GM12878 (cell line): ENCODE measurements around the gene RPSA. TPM values are rescaled to one million over a fixed set of nuclear protein-coding genes. Genes with fewer than 3 reads are reported as not detected.

Experiments used
- ATAC-seq: fragments of 200-7000 bp; cut with Tn5 transposase; 3 replicates; pipeline ENCODE4 v1.9.1; 2020; ENCODE audit warnings: mild to moderate bottlenecking, moderate library complexity
- BruUV-seq: library from RNA; stranded (reverse); fragments of 400-500 nt; replicated peaks from 2 replicates; lab custom pipeline; 2021; lab: Mats Ljungman, UMichigan
- CTCF ChIA-PET: fragments of 300-600 bp; sonication (Branson Sonifier 250); formaldehyde crosslinking; extraction: SDS; loops from one replicate; lab custom pipeline; 2021; ENCODE audit warnings: inconsistent platforms; lab: Yijun Ruan, JAX
- POLR2A ChIA-PET: fragments of 350-600 bp; formaldehyde crosslinking; extraction: SDS; loops from one replicate; lab custom pipeline; 2021; ENCODE audit warnings: inconsistent platforms; lab: Charles Lee
- RAD21 ChIA-PET: fragments of 300-600 bp; sonication (Branson Sonifier 250); formaldehyde crosslinking; loops from one replicate; lab custom pipeline; 2023; ENCODE audit warnings: antibody characterized with exemption; ENCODE audit not compliant: unreplicated experiment; lab: Charles Lee
- SMC1A ChIA-PET: fragments of 300-600 bp; sonication (Branson Sonifier 250); formaldehyde crosslinking; loops from one replicate; lab custom pipeline; 2023; ENCODE audit not compliant: unreplicated experiment, uncharacterized antibody; lab: Charles Lee
- DNase-seq: peaks from one replicate; pipeline ENCODE4 v3.0.0-alpha.2; 2011; ENCODE audit warnings: low read depth, low spot score
- FAIRE-seq: peaks from 3 replicates; lab custom pipeline; 2011; peaks lifted over from hg19 to GRCh38; lab: Jason Lieb, UNC
- H2AFZ ChIP-seq: 2 replicates; pipeline ENCODE4 v1.6.0; 2011; ENCODE audit warnings: low read depth, low read length, control low read depth; ENCODE audit not compliant: control insufficient read depth
- H3K27ac ChIP-seq: 2 replicates; pipeline ENCODE4 v1.5.1; 2011; ENCODE audit warnings: control low read depth; ENCODE audit not compliant: control insufficient read depth, insufficient read depth
- H3K27me3 ChIP-seq, 2 experiments: replicated peaks in 1 of 2; 2 replicates each; pipeline versions ENCODE4 v1.6.0 to v1.6.1; 2011; ENCODE audit warnings: low read length in 1 of 2; ENCODE audit not compliant: control insufficient read depth in 2 of 2, insufficient read depth in 2 of 2
- H3K36me3 ChIP-seq, 2 experiments: 2 replicates each; pipeline ENCODE4 v1.5.1; 2011; ENCODE audit warnings: low read length in 1 of 2; ENCODE audit not compliant: control insufficient read depth in 2 of 2, insufficient read depth in 2 of 2
- H3K4me1 ChIP-seq: 2 replicates; pipeline ENCODE4 v1.6.1; 2011; ENCODE audit warnings: mild to moderate bottlenecking, low read length, moderate library complexity, mixed read lengths; ENCODE audit not compliant: control insufficient read depth, insufficient read depth
- H3K4me2 ChIP-seq: 2 replicates; pipeline ENCODE4 v1.6.0; 2011; ENCODE audit warnings: control low read depth; ENCODE audit not compliant: control insufficient read depth, insufficient read depth
- H3K4me3 ChIP-seq: fragments of 200-600 bp; sonication (generic); 2 replicates; pipeline ENCODE4 v1.5.1; 2016
- H3K79me2 ChIP-seq: 2 replicates; pipeline ENCODE4 v1.6.0; 2011; ENCODE audit warnings: low read length; ENCODE audit not compliant: control insufficient read depth, insufficient read depth
- H3K9ac ChIP-seq: 2 replicates; pipeline ENCODE4 v1.8.0; 2011; ENCODE audit warnings: low read length, control low read depth, mixed read lengths; ENCODE audit not compliant: control insufficient read depth, insufficient read depth
- H3K9me3 ChIP-seq: replicated peaks from 3 replicates; pipeline ENCODE4 v1.5.1; 2011; ENCODE audit warnings: mild to moderate bottlenecking, low read length; ENCODE audit not compliant: control insufficient read depth, insufficient read depth
- H4K20me1 ChIP-seq: 2 replicates; pipeline ENCODE4 v1.6.0; 2011; ENCODE audit not compliant: control insufficient read depth, insufficient read depth
- ASH2L ChIP-seq: fragments of 300-600, 200-600 bp; sonication (generic); IDR thresholded peaks from 2 replicates; pipeline ENCODE4 v1.6.1; 2017; ENCODE audit warnings: low read depth, mild to moderate bottlenecking, borderline replicate concordance
- BMI1 ChIP-seq: fragments of 450-650 bp; IDR thresholded peaks from 2 replicates; pipeline ENCODE4 v1.6.1; 2016; ENCODE audit warnings: mild to moderate bottlenecking, moderate library complexity, borderline replicate concordance
- EED ChIP-seq: sonication (generic); IDR thresholded peaks from 2 replicates; pipeline ENCODE4 v1.6.1; 2016; ENCODE audit warnings: antibody characterized with exemption, low read depth
- KAT2A ChIP-seq: conservative IDR thresholded peaks from 2 replicates; pipeline ENCODE4 v1.6.1; 2011; ENCODE audit warnings: low read depth, low read length; ENCODE audit not compliant: control insufficient read depth
- RAD51 ChIP-seq: fragments of 450-650 bp; IDR thresholded peaks from 2 replicates; pipeline ENCODE4 v1.6.1; 2016; ENCODE audit warnings: moderate library complexity, mild to moderate bottlenecking, inconsistent platforms
- RB1 ChIP-seq: fragments of 450-650 bp; formaldehyde crosslinking; IDR thresholded peaks from 2 replicates; pipeline ENCODE4 v1.6.1; 2017; ENCODE audit warnings: mild to moderate bottlenecking, borderline replicate concordance
- RBBP5 ChIP-seq: fragments of 200-600 bp; sonication (generic); conservative IDR thresholded peaks from 2 replicates; pipeline ENCODE4 v1.6.1; 2016
- RUNX3 ChIP-seq: IDR thresholded peaks from 2 replicates; pipeline ENCODE4 v1.6.1; 2012; ENCODE audit warnings: low read length, inconsistent platforms
- STAT1 ChIP-seq: fragments of 450-650 bp; conservative IDR thresholded peaks from 2 replicates; pipeline ENCODE4 v1.6.1; 2014; ENCODE audit warnings: antibody characterized with exemption, mild to moderate bottlenecking
- WGBS: methylation state at CpG from one replicate; pipeline ENCODE4 v1.1.6; 2016; ENCODE audit warnings: low lambda C conversion rate; ENCODE audit not compliant: insufficient replicate concordance, insufficient coverage; ENCODE audit errors: missing lambda C conversion rate; 5-methylcytosine and 5-hydroxymethylcytosine counted together
- in situ Hi-C: fragments of 300-500 bp; cut with MboI; formaldehyde crosslinking; loops from 9 replicates; pipeline ENCODE4 v1.14.3; 2018; ENCODE audit warnings: mixed read lengths
- intact Hi-C: fragments of 100-400 bp; cut with micrococcal nuclease; formaldehyde crosslinking; loops from one replicate; pipeline ENCODE4 v1.14.2; 2022; ENCODE audit not compliant: unreplicated experiment
- polyA plus RNA-seq, 11 experiments: library from polyadenylated mRNA; depleted of rRNA in 4 of 11; unstranded in 6 of 11; stranded (reverse) in 5 of 11; fragments of >200 nt; fragmentation: Nextera tagmentation in 4 of 11; fragmentation: Illumina TruSeq in 1 of 11; extraction: Ambion mirVana in 4 of 11; extraction: Trizol in 1 of 11; gene quantifications; 1 replicate in 1 of 11; 2 replicates in 10 of 11; pipeline versions ENCODE4 v1.2.1 to v1.2.3, GENCODE V29; 2011 to 2016; ENCODE audit warnings: inconsistent platforms in 2 of 11, missing spikeins in 2 of 11, low read depth in 1 of 11
- total RNA-seq, 4 experiments: library from RNA; depleted of rRNA in 3 of 4; stranded (reverse); fragments of >200 nt in 3 of 4; fragmentation: Illumina TruSeq in 1 of 4; extraction: Trizol in 1 of 4; gene quantifications; 2 replicates each; pipeline versions ENCODE4 v1.2.1 to v1.2.3, GENCODE V29; 2013 to 2021
- TF ChIP-seq, protein P1 (sequence below): IDR thresholded peaks from 2 replicates; pipeline ENCODE4 v1.6.1; 2012; ENCODE audit warnings: low read depth, low read length, improper control_type of control experiment
- TF ChIP-seq, protein P2 (sequence below): IDR thresholded peaks from 2 replicates; pipeline ENCODE4 v1.6.1; 2012; ENCODE audit warnings: low read depth, low read length, improper control_type of control experiment
- TF ChIP-seq, protein P3 (sequence below): fragments of 450-650 bp; formaldehyde crosslinking; IDR thresholded peaks from 2 replicates; pipeline ENCODE4 v1.4.0; 2020; ENCODE audit warnings: mild to moderate bottlenecking, moderate library complexity
- TF ChIP-seq, protein P4 (sequence below): IDR thresholded peaks from 2 replicates; pipeline ENCODE4 v1.6.1; 2012; ENCODE audit warnings: mild to moderate bottlenecking, low read depth, low read length
- TF ChIP-seq, protein P5 (sequence below): IDR thresholded peaks from 2 replicates; pipeline ENCODE4 v1.6.1; 2011; ENCODE audit warnings: borderline replicate concordance, low read depth, mild to moderate bottlenecking, moderate library complexity, low read length; ENCODE audit not compliant: insufficient read depth, poor library complexity, severe bottlenecking

The RPSA gene
- total and polyA plus RNA-seq, 10 of the 15 experiments (the other 5 are each of a cell fraction or from before 2014, with no cell fraction given): 1,012 to 5,036 (median 3,460) TPM

DNA sequence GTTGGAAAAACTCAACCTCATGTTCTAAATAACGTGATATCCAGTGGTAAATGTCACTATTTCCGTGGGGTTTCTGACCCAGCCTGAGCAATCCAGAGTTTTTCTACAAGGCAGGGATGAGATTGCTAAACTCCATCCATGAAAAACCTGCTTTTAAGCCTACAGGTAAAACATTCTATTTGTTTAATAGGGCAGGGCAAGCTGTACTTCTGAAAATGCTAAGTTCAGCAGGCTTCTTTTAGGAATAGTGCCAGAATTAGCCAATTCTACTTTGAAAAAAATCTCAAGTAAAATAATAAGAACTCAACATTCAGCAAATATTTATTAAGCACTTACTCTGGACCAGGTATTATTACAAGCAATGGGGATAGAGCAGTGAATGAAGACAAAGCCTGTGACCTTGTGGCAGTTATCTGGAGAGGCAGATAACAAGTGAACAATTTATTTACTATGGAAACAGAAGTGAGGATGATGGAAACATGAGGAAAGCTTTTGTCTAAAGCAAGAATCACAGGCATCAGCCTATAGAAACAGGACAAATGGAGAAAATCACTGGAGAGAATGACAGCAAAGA, 13.3 kb downstream of the RPSA start:
- no peak overlapping the region for H2AFZ ChIP-seq
- ChIA-PET SMC1A (no interaction called here), RAD21 (no interaction called here), POLR2A (no interaction called here), CTCF (no interaction called here)
- 84% methylated on average over 2 of the region's 2 CpGs for WGBS
- intact Hi-C loops: no loop called here
- H3K27me3 ChIP-seq: no peaks in the 10 kb centered on the region
- no peaks in the 10 kb centered on the region for H4K20me1 ChIP-seq
- H3K27ac ChIP-seq: no peak overlapping the region
- DNase-seq (no peak), FAIRE-seq (no peak), ATAC-seq (no peak)
- no peak overlapping the region for H3K4me2 ChIP-seq
- H3K9me3 ChIP-seq: no peaks in the 10 kb centered on the region
- H3K4me1 ChIP-seq: no peaks in the 10 kb centered on the region
- BruUV-seq: no TSS peak
- in situ Hi-C loops: no loop called here
- no peaks in the 10 kb centered on the region; a peak in 1 of 4 replicates for H3K36me3 ChIP-seq
- H3K9ac ChIP-seq: no peak overlapping the region
- H3K79me2 ChIP-seq: no peaks in the 10 kb centered on the region
- no peak overlapping the region for H3K4me3 ChIP-seq
- no peak for TF ChIP-seq STAT1
- TF ChIP-seq, protein P1, sequence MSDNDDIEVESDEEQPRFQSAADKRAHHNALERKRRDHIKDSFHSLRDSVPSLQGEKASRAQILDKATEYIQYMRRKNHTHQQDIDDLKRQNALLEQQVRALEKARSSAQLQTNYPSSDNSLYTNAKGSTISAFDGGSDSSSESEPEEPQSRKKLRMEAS: no peak
- TF ChIP-seq RB1: no peak
- TF ChIP-seq, protein P2, sequence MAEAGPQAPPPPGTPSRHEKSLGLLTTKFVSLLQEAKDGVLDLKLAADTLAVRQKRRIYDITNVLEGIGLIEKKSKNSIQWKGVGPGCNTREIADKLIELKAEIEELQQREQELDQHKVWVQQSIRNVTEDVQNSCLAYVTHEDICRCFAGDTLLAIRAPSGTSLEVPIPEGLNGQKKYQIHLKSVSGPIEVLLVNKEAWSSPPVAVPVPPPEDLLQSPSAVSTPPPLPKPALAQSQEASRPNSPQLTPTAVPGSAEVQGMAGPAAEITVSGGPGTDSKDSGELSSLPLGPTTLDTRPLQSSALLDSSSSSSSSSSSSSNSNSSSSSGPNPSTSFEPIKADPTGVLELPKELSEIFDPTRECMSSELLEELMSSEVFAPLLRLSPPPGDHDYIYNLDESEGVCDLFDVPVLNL: no peak
- no peak for TF ChIP-seq ASH2L
- no peak for TF ChIP-seq RAD51
- TF ChIP-seq, protein P3, sequence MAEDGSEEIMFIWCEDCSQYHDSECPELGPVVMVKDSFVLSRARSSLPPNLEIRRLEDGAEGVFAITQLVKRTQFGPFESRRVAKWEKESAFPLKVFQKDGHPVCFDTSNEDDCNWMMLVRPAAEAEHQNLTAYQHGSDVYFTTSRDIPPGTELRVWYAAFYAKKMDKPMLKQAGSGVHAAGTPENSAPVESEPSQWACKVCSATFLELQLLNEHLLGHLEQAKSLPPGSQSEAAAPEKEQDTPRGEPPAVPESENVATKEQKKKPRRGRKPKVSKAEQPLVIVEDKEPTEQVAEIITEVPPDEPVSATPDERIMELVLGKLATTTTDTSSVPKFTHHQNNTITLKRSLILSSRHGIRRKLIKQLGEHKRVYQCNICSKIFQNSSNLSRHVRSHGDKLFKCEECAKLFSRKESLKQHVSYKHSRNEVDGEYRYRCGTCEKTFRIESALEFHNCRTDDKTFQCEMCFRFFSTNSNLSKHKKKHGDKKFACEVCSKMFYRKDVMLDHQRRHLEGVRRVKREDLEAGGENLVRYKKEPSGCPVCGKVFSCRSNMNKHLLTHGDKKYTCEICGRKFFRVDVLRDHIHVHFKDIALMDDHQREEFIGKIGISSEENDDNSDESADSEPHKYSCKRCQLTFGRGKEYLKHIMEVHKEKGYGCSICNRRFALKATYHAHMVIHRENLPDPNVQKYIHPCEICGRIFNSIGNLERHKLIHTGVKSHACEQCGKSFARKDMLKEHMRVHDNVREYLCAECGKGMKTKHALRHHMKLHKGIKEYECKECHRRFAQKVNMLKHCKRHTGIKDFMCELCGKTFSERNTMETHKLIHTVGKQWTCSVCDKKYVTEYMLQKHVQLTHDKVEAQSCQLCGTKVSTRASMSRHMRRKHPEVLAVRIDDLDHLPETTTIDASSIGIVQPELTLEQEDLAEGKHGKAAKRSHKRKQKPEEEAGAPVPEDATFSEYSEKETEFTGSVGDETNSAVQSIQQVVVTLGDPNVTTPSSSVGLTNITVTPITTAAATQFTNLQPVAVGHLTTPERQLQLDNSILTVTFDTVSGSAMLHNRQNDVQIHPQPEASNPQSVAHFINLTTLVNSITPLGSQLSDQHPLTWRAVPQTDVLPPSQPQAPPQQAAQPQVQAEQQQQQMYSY: no peak
- TF ChIP-seq RUNX3: no peak
- TF ChIP-seq BMI1: no peak
- TF ChIP-seq, protein P4, sequence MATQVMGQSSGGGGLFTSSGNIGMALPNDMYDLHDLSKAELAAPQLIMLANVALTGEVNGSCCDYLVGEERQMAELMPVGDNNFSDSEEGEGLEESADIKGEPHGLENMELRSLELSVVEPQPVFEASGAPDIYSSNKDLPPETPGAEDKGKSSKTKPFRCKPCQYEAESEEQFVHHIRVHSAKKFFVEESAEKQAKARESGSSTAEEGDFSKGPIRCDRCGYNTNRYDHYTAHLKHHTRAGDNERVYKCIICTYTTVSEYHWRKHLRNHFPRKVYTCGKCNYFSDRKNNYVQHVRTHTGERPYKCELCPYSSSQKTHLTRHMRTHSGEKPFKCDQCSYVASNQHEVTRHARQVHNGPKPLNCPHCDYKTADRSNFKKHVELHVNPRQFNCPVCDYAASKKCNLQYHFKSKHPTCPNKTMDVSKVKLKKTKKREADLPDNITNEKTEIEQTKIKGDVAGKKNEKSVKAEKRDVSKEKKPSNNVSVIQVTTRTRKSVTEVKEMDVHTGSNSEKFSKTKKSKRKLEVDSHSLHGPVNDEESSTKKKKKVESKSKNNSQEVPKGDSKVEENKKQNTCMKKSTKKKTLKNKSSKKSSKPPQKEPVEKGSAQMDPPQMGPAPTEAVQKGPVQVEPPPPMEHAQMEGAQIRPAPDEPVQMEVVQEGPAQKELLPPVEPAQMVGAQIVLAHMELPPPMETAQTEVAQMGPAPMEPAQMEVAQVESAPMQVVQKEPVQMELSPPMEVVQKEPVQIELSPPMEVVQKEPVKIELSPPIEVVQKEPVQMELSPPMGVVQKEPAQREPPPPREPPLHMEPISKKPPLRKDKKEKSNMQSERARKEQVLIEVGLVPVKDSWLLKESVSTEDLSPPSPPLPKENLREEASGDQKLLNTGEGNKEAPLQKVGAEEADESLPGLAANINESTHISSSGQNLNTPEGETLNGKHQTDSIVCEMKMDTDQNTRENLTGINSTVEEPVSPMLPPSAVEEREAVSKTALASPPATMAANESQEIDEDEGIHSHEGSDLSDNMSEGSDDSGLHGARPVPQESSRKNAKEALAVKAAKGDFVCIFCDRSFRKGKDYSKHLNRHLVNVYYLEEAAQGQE: no peak
- TF ChIP-seq, protein P5, sequence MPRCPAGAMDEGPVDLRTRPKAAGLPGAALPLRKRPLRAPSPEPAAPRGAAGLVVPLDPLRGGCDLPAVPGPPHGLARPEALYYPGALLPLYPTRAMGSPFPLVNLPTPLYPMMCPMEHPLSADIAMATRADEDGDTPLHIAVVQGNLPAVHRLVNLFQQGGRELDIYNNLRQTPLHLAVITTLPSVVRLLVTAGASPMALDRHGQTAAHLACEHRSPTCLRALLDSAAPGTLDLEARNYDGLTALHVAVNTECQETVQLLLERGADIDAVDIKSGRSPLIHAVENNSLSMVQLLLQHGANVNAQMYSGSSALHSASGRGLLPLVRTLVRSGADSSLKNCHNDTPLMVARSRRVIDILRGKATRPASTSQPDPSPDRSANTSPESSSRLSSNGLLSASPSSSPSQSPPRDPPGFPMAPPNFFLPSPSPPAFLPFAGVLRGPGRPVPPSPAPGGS: no peak
- no peak for TF ChIP-seq RBBP5
- no peak for TF ChIP-seq EED
- no peak for TF ChIP-seq KAT2A
